ENCODE measurements around the gene DSG4. TPM values are rescaled to one million over a fixed set of nuclear protein-coding genes. Genes with fewer than 3 reads are reported as not detected.

The DSG4 gene
- total and polyA plus RNA-seq, 5 donors: not detected

DNA sequence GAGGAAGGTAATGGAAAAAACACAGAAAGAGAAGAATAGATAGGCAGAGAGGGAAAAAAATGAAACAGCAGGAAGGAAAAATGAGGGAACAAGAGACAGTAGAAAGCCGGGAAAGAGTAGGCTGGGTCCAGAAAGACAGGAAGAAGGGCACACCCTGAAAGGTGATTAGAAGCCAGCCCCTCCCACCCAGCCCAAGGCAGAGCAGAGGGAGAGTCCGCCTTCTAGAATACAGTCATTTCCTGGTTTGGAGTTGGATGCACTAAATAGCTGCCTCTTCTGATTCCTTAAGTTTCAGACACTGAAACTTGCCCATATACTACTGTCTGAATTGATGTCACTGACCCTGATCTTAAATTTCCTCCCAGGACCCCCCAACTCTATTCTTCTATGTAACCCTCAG lies 53.0 kb downstream of the DSG4 start:
- Histone ChIP-seq H3K27me3 (ENCODE audit: control insufficient read depth, insufficient read depth) (no peaks in the 10 kb centered on the region), H3K9me3 (ENCODE audit: control insufficient read depth, low read length) (no peaks in the 10 kb centered on the region), H3K4me1 (ENCODE audit: control insufficient read depth, insufficient read depth, low read length) (no peaks in the 10 kb centered on the region), H3K27ac (ENCODE audit: low read length) (no peak overlapping the region), H3K4me3 (ENCODE audit: low read length) (no peak overlapping the region)
- ATAC-seq (peak in 1 of 2 donors; percentile 90), DNase-seq (no peak)
- 52% methylated on average over 2 of the region's 2 CpGs for WGBS
- intact Hi-C loops (cut with DNase I): loop anchor here in 1 of 4 donors (10.0 kb wide), 1 partner anchor 65 kb away; the partner anchor contains the start of gene DSG2

DNA sequence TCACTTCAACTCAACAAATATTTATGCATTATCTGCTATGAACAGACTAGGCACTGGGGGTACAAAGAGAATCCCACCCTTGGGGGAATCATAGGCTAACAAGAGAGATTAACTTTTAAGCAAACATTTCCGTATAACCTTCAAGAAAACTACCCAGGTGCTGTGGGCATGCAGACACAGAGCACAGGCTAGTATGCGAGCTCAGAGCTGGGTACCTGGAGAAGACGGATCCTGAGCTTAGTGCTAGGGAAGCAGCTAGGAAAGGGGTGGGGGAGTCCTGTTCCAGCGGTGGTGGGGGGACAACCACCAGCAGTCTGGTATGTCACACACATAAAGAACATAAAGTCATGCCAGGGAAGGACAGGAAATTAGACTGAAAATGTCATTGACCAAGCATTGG lies 53.5 kb downstream of the DSG4 start:
- no peak overlapping the region for H3K4me3 ChIP-seq (ENCODE audit: low read length)
- 78% methylated on average over 4 of the region's 4 CpGs for whole genome bisulfite sequencing
- H3K9me3 ChIP-seq (ENCODE audit: control insufficient read depth, low read length): no peaks in the 10 kb centered on the region
- H3K4me1 ChIP-seq (ENCODE audit: control insufficient read depth, insufficient read depth, low read length): no peaks in the 10 kb centered on the region
- ATAC-seq (no peak), DNase-seq (no peak)
- H3K27ac ChIP-seq (ENCODE audit: low read length): no peak overlapping the region
- no peaks in the 10 kb centered on the region for H3K27me3 ChIP-seq (ENCODE audit: control insufficient read depth, insufficient read depth)
- intact Hi-C loops (cut with DNase I): no loop called here

DNA sequence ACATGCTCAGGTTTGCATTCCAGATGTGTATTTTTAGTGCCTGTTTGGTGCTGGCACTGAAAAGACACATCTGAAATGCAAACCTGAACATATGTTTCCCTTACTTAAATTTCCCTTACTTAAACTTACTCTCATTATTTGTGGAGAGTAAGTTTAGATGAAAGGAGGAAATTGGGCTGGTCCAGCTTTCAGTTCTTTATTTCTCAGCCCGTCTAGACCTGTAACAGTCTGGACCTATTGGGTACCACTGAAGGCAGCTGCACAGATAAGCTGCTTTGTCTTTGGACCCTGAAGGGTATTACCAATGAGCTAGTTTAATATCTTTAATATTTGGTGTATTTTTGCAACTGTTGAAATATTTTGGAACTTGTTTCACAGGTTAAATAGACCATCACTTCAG lies 54.0 kb downstream of the DSG4 start:
- Histone ChIP-seq H3K27me3 (ENCODE audit: control insufficient read depth, insufficient read depth) (no peaks in the 10 kb centered on the region), H3K27ac (ENCODE audit: low read length) (no peak overlapping the region), H3K4me3 (ENCODE audit: low read length) (no peak overlapping the region), H3K4me1 (ENCODE audit: control insufficient read depth, insufficient read depth, low read length) (no peaks in the 10 kb centered on the region), H3K9me3 (ENCODE audit: control insufficient read depth, low read length) (no peaks in the 10 kb centered on the region)
- ATAC-seq (no peak), DNase-seq (no peak)
- WGBS: 77% methylated on average over 1 of the region's 1 CpG
- intact Hi-C loops (cut with DNase I): no loop called here

DNA sequence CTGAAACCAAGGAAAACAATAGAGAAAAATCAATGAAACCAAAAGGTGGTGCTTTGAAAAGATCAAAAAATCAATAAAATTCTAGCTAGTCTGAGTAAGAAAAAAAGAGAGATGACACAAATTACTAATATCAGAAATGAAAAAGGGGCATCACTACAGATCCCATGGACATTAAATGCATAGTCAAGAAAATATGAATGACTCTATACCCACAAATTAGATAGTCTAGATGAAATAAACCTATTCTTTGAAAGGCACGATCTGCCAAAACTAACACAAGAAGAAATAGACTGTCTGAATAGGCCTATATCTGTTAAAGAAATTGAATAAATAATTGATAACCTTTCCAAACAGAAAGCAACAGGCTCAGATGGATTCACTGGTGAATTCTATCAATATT lies 55.7 kb downstream of the DSG4 start:
- no peak overlapping the region for H3K27ac ChIP-seq (ENCODE audit: low read length)
- H3K4me3 ChIP-seq (ENCODE audit: low read length): no peak overlapping the region
- 83% methylated on average over 1 of the region's 1 CpG for WGBS
- ATAC-seq (no peak), DNase-seq (no peak)
- H3K9me3 ChIP-seq (ENCODE audit: control insufficient read depth, low read length): no peaks in the 10 kb centered on the region
- no peaks in the 10 kb centered on the region for H3K27me3 ChIP-seq (ENCODE audit: control insufficient read depth, insufficient read depth)
- no peaks in the 10 kb centered on the region for H3K4me1 ChIP-seq (ENCODE audit: control insufficient read depth, insufficient read depth, low read length)
- intact Hi-C loops (cut with DNase I): no loop called here

DNA sequence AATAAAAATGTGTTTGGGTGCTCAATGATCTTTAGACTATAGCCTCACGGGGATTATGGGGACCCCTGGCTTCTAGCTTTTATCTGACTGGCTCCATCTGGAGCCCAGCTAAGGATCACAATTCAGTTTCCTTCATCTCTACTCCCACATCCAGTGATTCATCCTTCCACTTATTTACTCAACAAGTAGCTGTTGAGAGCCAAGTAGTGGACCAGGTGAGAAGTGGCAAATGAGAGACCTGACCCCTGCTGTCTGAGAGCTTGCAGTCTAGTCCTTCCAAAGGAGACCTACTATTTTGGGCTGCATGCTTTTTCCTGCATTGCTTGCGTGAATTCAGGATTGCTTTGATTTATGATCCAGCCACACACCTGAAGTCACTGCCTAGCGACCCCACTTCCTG lies 60.2 kb downstream of the DSG4 start:
- no peaks in the 10 kb centered on the region for H3K4me1 ChIP-seq (ENCODE audit: control insufficient read depth, insufficient read depth, low read length)
- H3K27ac ChIP-seq (ENCODE audit: low read length): no peak overlapping the region
- H3K4me3 ChIP-seq (ENCODE audit: low read length): no peak overlapping the region
- 78% methylated on average over 3 of the region's 3 CpGs for WGBS
- no peaks in the 10 kb centered on the region for H3K27me3 ChIP-seq (ENCODE audit: control insufficient read depth, insufficient read depth)
- no peaks in the 10 kb centered on the region for H3K9me3 ChIP-seq (ENCODE audit: control insufficient read depth, low read length)
- no peak for DNase-seq
- no peak for ATAC-seq
- intact Hi-C loops (cut with DNase I): no loop called here

DNA sequence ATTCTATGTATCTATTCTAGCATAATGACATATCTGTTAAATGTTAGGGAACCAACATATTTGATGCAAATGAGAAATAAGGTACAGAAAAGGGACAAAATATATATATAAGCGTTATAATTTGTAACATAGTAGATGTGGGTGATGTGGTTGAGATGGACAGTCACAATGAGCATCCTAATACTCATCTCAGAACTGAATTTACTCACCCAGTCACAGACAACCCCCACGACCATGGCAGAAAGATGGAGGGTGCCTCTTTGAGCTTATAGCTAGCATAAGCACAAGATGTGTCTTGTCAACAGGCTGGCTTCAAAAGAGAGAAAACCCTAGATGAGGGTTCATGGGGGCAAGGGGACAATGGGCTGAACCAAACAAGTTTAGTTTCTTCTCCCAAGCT lies 61.8 kb downstream of the DSG4 start:
- 86% methylated on average over 2 of the region's 2 CpGs for WGBS
- intact Hi-C loops (cut with DNase I): no loop called here
- Histone ChIP-seq H3K4me3 (ENCODE audit: low read length) (no peak overlapping the region), H3K27ac (ENCODE audit: low read length) (no peak overlapping the region), H3K4me1 (ENCODE audit: control insufficient read depth, insufficient read depth, low read length) (no peaks in the 10 kb centered on the region), H3K9me3 (ENCODE audit: control insufficient read depth, low read length) (no peaks in the 10 kb centered on the region), H3K27me3 (ENCODE audit: control insufficient read depth, insufficient read depth) (no peaks in the 10 kb centered on the region)
- no peak for DNase-seq
- ATAC-seq: no peak

DNA sequence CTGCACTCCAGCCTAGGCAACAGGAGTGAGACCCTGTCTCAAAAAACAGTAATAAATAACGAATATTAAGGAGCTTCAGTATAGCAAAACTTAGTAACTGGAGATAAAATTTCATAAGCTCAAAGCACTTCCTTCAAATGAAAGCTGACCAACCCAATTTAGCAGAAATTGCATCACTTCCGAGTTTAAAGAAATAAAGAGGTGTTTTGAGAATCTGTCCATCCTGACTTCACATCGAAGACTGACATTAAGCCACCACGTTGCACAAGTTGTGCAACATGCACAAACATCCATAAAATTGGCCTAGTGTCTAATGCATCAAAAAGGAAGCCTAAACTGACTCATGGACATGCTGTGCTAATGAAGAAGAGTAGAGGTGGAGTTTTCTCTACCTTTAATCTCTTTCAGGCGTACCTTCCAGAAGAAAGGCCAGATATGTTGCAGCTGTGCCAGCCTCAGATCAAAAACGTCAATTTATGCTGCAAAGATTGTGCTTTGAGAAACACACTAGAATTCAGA lies 63.3 kb downstream of the DSG4 start:
- intact Hi-C loops (cut with DNase I): no loop called here
- Histone ChIP-seq H3K9me3 (ENCODE audit: control insufficient read depth, low read length) (no peaks in the 10 kb centered on the region), H3K27me3 (ENCODE audit: control insufficient read depth, insufficient read depth) (no peaks in the 10 kb centered on the region), H3K27ac (ENCODE audit: low read length) (no peak overlapping the region), H3K4me3 (ENCODE audit: low read length) (no peak overlapping the region), H3K4me1 (ENCODE audit: control insufficient read depth, insufficient read depth, low read length) (no peaks in the 10 kb centered on the region)
- no peak for DNase-seq
- ATAC-seq: no peak
- WGBS: 81% methylated on average over 6 of the region's 6 CpGs

DNA sequence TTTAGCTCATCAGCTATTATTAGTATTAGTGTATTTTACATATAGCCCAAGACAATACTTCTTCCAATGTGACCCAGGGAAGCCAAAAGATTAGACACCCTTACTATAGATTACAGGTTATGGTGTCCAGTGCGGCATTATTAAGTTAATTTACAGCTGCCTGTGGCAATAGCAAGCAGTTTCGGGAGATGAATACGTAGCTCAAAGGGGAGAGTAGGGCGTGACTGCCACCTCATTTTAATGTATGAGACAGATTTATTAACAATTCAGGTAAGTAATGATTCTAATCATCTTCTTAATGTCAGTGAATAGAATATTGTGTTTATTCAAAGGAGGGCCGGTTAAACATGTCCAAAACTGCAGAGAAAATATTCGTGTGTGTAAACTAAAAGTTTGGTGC lies 64.2 kb downstream of the DSG4 start:
- intact Hi-C loops (cut with DNase I): no loop called here

DNA sequence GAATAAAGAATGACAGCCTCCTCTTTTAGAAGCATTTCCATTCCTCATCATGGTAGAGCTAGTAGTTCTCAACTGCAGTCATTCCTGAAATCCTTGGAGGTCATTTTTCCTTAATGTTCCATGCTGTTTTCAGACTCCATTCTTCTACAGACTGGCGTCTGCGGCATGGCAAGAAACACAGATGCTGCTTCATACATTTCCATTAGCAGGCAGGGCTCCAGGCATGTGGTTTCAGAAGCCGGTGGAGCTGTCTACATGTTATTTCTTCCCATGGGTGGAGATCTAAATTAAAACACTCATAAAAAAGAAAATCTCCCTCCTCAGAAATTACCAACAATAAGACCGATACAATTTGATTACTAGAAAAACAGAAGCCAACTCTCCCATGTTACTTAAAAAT lies 64.9 kb downstream of the DSG4 start:
- no peaks in the 10 kb centered on the region for H3K9me3 ChIP-seq (ENCODE audit: control insufficient read depth, low read length)
- ATAC-seq: no peak
- DNase-seq: no peak
- H3K4me1 ChIP-seq (ENCODE audit: control insufficient read depth, insufficient read depth, low read length): no peaks in the 10 kb centered on the region
- WGBS: 90% methylated on average over 4 of the region's 4 CpGs
- no peak overlapping the region for H3K27ac ChIP-seq (ENCODE audit: low read length)
- intact Hi-C loops (cut with DNase I): no loop called here
- H3K4me3 ChIP-seq (ENCODE audit: low read length): no peak overlapping the region
- H3K27me3 ChIP-seq (ENCODE audit: control insufficient read depth, insufficient read depth): no peaks in the 10 kb centered on the region

More for the DNA sequence above, 64.2 kb downstream of the DSG4 start:
- H3K27me3 ChIP-seq (ENCODE audit: control insufficient read depth, insufficient read depth): no peaks in the 10 kb centered on the region
- ATAC-seq (no peak), DNase-seq (no peak)
- no peak overlapping the region for H3K4me3 ChIP-seq (ENCODE audit: low read length)
- no peaks in the 10 kb centered on the region for H3K4me1 ChIP-seq (ENCODE audit: control insufficient read depth, insufficient read depth, low read length)
- H3K27ac ChIP-seq (ENCODE audit: low read length): no peak overlapping the region
- 93% methylated on average over 6 of the region's 6 CpGs for WGBS
- H3K9me3 ChIP-seq (ENCODE audit: control insufficient read depth, low read length): no peaks in the 10 kb centered on the region

DNA sequence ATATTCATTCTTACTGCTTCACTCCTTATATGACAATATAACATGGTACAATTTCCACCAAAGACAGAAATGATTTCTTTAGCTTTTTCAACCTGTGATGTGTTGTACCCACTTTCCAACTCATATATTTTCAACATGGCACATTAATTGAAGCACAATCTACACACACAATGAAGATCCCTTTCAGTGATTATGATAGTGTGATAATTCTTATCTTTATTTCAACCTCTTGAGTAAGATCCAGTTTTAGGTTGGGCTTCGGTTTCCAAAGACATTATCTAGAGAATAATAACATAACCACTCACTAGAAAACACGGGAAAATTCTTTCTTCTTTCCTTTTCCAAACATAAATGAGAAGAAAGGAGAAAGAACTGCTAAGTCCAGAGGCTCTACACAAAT lies 67.6 kb downstream of the DSG4 start:
- 55% methylated on average over 2 of the region's 2 CpGs for WGBS
- no peak for ATAC-seq
- no peak overlapping the region for H3K4me3 ChIP-seq (ENCODE audit: low read length)
- no peaks in the 10 kb centered on the region for H3K4me1 ChIP-seq (ENCODE audit: control insufficient read depth, insufficient read depth, low read length)
- intact Hi-C loops (cut with DNase I): no loop called here
- no peak overlapping the region for H3K27ac ChIP-seq (ENCODE audit: low read length)
- no peaks in the 10 kb centered on the region for H3K27me3 ChIP-seq (ENCODE audit: control insufficient read depth, insufficient read depth)
- no peak for DNase-seq
- no peaks in the 10 kb centered on the region for H3K9me3 ChIP-seq (ENCODE audit: control insufficient read depth, low read length)

DNA sequence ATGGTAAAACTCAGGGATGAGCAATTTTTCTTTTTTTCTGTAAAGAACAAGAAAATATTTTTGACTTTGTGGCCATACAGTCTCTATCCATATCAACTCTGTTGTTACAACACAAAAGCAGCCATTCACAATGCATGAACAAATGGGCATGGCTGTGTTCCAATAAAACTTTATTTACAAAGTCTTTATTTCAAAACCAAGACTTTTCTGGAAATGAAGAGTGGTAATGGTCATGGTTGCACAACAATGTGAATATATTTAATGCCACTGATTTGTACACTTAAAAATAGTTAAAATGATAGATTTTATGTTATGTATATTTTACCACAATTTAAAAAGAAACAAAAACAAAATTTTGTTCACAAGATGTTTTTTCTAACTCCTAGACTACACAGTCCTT lies 69.3 kb downstream of the DSG4 start:
- Histone ChIP-seq H3K9me3 (ENCODE audit: control insufficient read depth, low read length) (no peaks in the 10 kb centered on the region), H3K27me3 (ENCODE audit: control insufficient read depth, insufficient read depth) (no peaks in the 10 kb centered on the region), H3K27ac (ENCODE audit: low read length) (no peak overlapping the region), H3K4me3 (ENCODE audit: low read length) (no peak overlapping the region), H3K4me1 (ENCODE audit: control insufficient read depth, insufficient read depth, low read length) (no peaks in the 10 kb centered on the region)
- intact Hi-C loops (cut with DNase I): no loop called here
- DNase-seq (no peak), ATAC-seq (no peak)

DNA sequence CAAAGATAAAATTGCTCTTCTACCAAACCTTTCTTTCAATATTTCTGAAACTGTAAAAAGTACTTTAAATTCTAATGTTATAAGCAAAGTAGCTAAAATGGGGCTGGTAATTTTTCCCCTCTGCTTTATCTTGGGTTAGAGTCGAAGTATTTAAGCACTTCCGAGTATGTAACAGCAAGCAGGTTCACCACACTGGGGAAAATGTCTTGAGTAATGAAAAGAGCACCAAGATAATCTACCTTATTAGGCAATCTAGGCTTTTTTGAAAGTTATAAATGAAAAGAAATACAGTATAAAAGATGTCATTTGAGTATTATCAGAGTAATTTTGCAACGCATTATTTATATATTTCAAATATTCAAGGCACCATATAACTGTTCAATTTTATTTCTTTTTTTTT lies 70.3 kb downstream of the DSG4 start:
- DNase-seq: no peak
- 83% methylated on average over 3 of the region's 3 CpGs for WGBS
- no peak for ATAC-seq
- Histone ChIP-seq H3K27ac (ENCODE audit: low read length) (no peak overlapping the region), H3K27me3 (ENCODE audit: control insufficient read depth, insufficient read depth) (no peaks in the 10 kb centered on the region), H3K4me1 (ENCODE audit: control insufficient read depth, insufficient read depth, low read length) (no peaks in the 10 kb centered on the region), H3K9me3 (ENCODE audit: control insufficient read depth, low read length) (no peaks in the 10 kb centered on the region), H3K4me3 (ENCODE audit: low read length) (no peak overlapping the region)
- intact Hi-C loops (cut with DNase I): no loop called here
